ENCODE results near the gene ZNF277.

ZNF277 gene

GRCh38 chr7:112185005-112185834, 21.3 kb upstream of the ZNF277 start:
- no peak for DNase-seq (ENCODE audit: low read depth)

- no peak for DNase-seq (ENCODE audit: low read depth)
Observed at GRCh38 chr7:112186300-112186699, 20.2 kb upstream of the ZNF277 start.

- DNase-seq (ENCODE audit: low read depth) = no peak
Observed at GRCh38 chr7:112188257-112188656, 18.2 kb upstream of the ZNF277 start.

- DNase-seq (ENCODE audit: low read depth) = no peak
Observed at GRCh38 chr7:112189691-112190090, 16.8 kb upstream of the ZNF277 start.

- DNase-seq (ENCODE audit: low read depth) = no peak
Observed at GRCh38 chr7:112190120-112190519, 16.4 kb upstream of the ZNF277 start.

GRCh38 chr7:112192236-112193154, 14.0 kb upstream of the ZNF277 start:
- no peak for DNase-seq (ENCODE audit: low read depth)

- DNase-seq (ENCODE audit: low read depth) = no peak
Observed at GRCh38 chr7:112193915-112194502, 12.5 kb upstream of the ZNF277 start.

- no peak for DNase-seq (ENCODE audit: low read depth)
Observed at GRCh38 chr7:112195717-112196116, 10.8 kb upstream of the ZNF277 start.

- no peak for DNase-seq (ENCODE audit: low read depth)
Observed at GRCh38 chr7:112197322-112197721, 9.2 kb upstream of the ZNF277 start.

- no peak for DNase-seq (ENCODE audit: low read depth)
Observed at GRCh38 chr7:112199035-112199655, 7.3 kb upstream of the ZNF277 start.

GRCh38 chr7:112199672-112200071, 6.8 kb upstream of the ZNF277 start:
- no peak for DNase-seq (ENCODE audit: low read depth)

GRCh38 chr7:112201411-112201810, 5.1 kb upstream of the ZNF277 start:
- no peak for DNase-seq (ENCODE audit: low read depth)

GRCh38 chr7:112201839-112202238, 4.7 kb upstream of the ZNF277 start:
- no peak for DNase-seq (ENCODE audit: low read depth)

- DNase-seq (ENCODE audit: low read depth) = no peak
Observed at GRCh38 chr7:112202816-112203215, 3.7 kb upstream of the ZNF277 start.

- no peak for DNase-seq (ENCODE audit: low read depth)
Observed at GRCh38 chr7:112203365-112203739, 3.1 kb upstream of the ZNF277 start.

- DNase-seq (ENCODE audit: low read depth) = no peak
Observed at GRCh38 chr7:112204499-112205342, 1.8 kb upstream of the ZNF277 start.

GRCh38 chr7:112205343-112206237, 905 bp upstream of the ZNF277 start:
- DNase-seq (ENCODE audit: low read depth) = no peak

- no peak for DNase-seq (ENCODE audit: low read depth)
Observed at GRCh38 chr7:112206991-112207592, 597 bp downstream of the ZNF277 start.

GRCh38 chr7:112207765-112208164, 1.3 kb downstream of the ZNF277 start:
- no peak for DNase-seq (ENCODE audit: low read depth)

Data from stimulated activated CD4-positive, alpha-beta T cell treated with anti-CD3 and anti-CD28 coated beads, Interleukin-2, amount 100 ng/mL, for 4 hours (primary cell).